NK-92 treated with Interleukin-12 subunit alpha and Interleukin-12 subunit beta, amount 100 ng/mL, for 24 hours (cell line): ENCODE results near the gene SPINK14.

ENCODE experiments used
- DNase-seq: peaks from one replicate; lab custom pipeline; 2025; lab: John Stamatoyannopoulos, UW

Gene SPINK14, protein sequence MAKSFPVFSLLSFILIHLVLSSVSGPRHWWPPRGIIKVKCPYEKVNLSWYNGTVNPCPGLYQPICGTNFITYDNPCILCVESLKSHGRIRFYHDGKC

DNA sequence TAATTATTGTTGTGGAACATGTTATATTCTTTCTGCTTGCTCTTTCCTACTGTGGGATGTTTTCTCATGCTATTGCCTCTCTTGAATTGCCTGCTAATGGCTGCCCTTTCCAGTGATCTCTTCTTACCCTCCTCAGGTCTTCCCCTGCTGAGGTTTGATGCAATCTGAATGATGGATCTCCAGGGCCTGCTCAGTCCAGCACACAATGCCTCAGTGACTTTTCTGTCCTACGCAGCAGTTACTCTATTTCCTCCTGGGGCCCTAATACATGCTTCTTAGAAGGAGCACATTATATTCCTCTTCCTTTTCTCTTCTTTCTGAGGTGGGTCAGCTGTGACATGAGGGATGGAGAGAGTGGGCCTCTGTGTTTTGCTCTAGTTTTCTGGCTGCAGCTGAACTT, at the start of gene SPINK14:
TSS of gene SPINK14 (plus strand) at position 301 of the 400 bp plus-strand sequence. CDS start 1,187 bp downstream, outside the sequence.
- DNase-seq, result no peak

DNA sequence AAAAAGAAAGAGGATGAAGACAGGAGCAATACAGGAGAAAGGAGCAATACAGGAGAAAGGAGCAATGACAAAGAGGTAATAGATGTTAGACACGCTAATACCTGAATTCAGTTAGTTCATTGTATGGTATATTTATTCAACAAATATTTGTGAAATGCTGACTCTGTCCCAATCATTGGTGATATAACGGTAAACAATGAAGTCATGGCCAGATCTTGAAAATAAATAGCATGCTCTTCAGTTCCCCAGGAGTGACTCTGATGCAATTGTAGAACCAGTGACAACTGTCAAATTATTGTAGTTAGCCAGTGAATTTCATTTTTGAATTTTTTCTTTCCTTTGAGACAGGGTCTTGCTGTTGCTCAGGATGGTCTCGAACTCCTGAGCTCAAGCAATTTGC, 48.0 kb upstream of the SPINK14 start:
- no peak for DNase-seq

DNA sequence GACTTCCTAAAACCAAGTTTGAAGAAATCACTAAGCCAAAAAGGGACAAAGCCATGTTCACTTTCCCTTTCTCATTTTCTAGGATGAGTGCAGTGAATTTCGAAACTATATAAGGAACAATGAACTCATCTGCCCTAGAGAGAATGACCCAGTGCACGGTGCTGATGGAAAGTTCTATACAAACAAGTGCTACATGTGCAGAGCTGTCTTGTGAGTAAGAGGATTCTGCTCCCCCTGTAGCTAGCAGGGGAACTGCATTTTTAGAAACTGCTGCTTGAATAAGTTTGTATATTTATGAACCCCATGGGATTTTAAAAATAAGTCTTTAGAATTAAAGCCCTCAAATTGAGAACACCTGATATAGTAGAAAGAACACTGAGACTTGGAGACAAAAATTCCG, 42.7 kb upstream of the SPINK14 start:
- DNase-seq, result no peak

DNA sequence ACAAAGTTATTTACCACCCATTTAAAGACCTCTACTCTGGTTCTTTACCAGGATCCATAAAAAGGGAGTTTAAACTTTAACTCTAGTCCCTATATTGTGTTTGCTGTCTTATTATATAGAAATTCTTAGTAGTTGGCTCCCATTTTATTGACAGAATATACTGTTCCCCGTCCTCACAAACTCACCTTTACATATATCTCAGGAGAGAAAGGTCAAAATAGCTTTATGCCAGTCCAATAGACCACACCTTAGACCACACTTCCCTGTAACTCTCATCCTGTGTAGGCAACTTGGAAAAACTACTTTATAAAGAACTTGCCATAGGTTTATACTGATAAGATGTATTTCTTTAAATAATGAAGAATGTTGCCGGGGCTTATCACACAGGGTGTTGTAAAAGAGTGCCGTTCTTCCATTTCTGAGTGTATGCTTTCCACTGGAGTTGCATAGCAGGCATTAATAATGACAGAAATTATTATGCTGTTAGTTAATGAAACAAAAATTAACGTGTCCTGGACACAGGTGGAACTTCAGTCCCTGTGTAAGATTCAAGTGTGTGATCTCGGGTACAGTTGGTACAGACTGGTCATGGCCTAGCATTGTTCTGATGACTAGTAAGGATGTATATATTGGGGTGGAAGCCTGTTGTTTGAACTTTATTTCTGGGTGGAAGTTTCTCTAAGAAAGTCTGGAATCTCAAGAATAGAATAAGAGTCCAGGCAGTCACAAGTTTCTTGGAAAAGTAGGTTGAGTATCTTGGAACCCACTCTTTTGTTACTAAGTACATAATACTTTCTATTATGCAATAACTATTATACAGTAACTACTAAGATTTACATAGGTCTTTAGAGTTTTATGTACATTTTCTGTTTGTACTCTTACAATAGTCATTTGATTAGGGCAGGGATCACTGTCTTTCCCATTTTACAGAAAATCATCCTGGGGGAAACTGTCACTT, 33.0 kb upstream of the SPINK14 start:
- DNase-seq, result no peak

DNA sequence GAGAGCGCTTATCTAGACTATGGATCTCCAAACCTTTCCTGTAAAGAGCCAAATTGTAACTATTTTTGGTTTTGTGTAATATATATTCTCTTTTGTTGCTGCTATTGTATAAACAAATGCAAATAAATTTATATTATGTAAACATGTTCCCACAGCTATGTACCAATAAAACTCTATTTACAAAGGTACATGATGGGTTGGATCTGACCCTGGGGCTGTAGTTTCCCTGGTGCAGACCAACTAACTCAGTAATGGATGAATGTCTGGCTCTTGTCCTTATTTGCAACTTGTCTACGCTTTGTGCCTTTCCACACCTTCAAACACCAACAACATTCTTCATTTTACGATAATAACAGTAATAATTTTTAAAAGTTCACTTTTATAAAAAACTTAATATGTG, 27.5 kb upstream of the SPINK14 start:
- DNase-seq, result no peak

DNA sequence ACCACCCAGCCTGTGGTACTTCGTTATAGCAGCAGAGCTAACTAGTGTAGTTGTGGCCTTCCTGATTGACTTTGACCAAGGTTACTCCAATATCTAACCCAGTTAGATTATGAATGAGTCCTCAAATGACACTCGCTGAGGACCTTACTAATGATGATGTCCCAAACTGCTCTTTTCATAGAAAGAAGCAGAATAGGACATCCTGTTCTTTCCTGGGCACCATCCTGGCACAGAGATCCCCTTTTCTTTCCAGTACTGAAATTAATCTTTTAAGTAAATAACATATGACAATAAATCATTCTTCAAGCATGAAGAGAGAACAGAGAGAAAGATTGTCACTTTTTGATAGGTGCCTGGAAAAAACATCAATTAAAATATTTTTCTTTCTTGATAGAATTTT, 26.7 kb upstream of the SPINK14 start:
- no peak for DNase-seq

DNA sequence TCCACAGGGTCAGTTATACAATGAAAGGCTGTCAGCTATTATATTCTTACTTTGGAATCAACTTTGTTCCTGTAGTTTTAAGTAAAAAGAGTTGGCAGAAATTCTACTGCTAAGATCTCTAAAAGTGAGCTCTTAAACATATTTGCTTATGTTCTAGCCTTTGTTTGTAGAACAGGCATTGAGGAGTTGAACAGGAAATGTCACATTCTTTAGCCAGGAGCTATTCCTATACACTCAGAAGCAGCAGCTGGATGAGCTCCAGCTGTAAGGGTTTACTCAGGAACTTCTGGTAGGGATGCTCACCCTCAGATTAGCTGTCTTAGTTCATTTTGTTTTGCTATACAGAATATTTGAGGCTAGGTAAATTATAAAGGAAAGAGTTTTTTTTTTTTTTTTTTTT, 22.4 kb upstream of the SPINK14 start:
- no peak for DNase-seq

DNA sequence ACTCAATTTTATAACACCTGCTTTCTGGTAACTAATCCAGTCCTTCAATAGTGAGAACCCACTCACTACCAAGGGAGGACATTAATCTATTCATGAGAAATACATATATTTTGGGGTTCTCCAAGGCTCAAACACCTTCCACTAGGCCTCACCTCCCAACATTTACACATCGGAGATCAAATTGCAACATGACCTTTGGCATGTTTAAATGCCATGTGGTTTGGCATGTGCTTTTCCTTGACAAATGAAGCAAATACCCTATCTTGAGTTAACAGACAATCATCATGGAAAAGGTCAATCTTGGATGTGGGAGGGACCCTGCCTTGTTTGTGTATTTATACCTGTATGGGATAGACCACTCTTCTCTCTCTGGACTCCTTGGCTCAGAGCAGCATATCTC, 21.9 kb upstream of the SPINK14 start:
- no peak for DNase-seq

DNA sequence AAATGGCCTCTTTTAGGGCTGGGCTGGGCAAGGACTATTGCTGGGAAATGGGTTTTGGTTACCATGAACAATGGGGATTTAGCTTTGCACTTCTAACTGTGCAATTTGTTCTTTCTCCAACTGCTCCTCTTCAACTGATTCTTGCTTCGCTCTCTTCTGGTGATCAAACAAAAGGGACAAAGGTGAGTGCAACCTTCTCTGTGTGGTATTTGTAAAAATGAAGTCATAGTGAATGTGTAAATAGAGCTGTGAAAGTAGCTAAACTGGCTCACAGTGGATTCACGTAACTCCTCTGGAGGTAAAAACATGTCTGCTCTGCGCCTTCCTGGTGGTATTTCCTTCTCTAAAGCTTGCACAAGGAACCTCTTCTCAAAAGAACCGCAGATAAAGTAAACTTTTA, 20.9 kb upstream of the SPINK14 start:
- DNase-seq, result no peak

DNA sequence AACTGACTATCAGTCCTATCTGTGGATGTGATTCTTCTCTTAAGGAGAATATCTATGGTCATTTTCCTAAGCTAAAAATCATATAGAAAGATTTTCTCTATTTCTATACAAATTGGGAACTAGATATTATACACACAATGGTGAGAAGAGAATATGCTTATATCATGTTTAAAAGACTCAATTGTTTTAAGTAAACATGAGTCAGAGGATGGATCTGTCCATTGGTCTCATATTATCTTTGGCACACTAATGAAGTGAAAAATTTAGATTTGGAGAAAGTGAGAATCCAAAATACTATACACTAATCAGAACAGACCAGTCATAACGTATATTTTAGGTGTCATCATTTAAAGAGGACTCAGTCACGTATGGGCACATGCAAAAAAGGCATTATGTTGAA, 16.5 kb upstream of the SPINK14 start:
- DNase-seq, result no peak

DNA sequence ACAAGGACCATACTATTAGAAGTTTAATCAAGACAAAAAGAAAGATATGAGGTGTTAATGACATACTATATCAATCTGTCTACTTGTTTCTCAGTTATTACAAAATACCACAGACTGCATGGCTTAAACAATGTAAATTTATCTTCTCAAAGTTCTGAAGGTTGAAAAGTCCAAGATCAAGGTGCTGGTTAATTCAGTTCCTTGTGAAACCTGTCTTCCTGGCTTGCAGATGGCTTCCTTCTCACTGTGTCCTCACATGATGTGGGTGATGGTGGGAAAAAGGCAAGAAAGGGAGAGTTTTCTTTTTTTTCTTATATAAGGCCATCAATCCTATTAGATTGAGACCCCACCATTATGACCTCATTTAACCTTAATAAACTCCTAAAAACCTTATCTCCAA, 15.6 kb upstream of the SPINK14 start:
- DNase-seq, result no peak

DNA sequence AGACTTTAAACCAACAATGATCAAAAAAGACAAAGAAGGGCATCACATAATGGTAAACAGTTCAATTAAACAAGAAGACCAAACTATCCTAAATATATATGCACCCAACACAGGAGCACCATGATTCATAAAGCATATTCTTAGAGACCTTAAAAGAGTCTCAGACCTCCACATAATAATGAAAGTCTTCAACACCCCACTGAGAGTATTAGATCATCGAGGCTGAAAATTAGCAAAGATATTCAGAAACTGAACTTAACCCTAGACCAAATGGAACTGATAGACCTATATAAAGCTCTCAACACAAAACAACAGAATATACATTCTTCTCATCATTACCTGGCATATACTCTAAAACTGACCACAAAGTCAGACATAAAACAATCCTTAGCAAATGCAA, 11.7 kb upstream of the SPINK14 start:
- DNase-seq, result no peak

DNA sequence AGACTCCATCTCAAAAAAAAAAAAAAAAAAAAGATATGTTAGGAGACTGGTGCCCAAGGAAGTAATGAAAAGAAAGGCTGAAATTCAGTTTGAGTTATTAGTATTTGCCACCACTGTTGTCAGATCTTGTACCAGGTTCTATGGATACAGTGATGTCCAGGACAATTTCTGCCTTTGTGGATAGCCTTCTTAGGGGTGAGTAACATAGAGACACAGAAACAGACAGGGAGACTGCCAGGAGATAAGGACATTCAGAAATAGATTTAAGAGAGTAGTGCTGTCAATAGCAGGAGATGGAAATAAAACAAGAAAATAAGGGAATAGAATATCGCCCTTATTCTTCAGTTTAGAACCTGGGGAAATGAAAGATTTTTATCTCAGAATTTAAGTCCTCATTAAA, 6.3 kb upstream of the SPINK14 start:
- no peak for DNase-seq

DNA sequence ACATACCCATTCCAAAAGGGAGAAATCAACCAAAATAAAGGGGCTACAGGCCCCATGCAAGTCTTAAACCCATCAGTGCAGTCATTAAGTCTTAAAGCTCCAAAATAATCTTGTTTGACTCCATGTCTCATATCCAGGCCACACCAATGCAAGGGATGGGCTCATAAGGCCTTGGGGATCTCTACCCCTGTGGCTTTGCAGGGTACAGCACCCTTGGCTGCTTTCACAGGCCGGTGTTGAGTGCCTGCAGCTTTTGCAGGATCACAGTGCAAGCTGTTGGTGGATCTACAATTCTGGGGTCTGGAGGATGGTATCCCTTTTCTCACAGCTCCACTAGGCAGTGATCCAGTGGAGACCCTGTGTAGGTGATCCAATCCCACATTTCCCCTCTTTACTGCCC, 5.0 kb upstream of the SPINK14 start:
- no peak for DNase-seq

DNA sequence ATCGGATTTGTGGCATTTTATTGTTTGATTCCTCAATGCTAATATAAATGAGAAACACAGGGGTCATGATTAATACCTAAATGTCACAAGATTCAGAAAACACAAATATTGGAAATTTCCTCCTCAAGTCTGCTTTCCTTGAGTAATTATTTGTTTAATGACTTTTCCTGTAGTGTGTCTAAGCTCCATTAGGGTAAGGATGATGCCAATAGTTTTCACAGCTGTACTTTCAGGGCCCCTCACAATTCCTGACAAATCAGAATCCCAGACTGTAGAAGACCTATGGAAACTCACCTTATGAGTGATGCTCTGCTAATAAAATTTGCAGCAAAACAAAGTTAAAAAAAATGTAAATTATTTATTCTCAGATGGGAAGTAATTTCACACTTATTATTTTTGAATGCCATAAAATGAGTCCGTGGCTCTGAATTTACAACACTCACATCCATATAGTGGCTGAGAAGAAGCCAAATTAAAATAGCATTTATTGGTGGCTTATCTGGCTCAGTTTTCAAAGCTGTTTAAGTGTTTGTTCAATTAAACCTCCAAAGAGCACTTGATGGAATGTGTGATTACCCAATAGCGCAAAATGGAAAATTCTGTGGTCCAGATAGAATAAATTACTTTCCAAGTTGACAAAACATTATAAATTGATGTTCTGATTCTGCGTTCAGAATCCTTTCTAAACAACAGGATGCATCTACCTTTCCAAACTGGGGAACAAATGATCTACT, 1.6 kb upstream of the SPINK14 start:
- DNase-seq, result no peak

DNA sequence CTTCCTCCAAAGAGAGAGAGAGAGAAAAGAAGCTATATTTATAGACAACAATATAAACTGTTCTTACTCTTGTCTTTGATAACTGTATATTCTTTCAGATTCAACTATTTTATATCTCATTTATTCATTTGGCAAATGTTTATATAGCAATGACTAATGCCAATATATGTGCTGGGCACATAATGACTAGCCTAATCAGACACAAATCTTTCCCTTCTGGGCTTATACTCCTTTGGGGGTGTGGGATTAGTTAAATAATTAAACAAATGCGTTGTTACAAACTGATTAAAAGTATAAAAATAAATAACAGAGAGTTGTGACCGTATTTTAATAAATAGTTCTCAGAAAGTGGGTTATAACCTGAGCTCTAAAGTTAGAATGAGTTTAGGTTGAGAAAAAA, 4.0 kb downstream of the SPINK14 start:
- no peak for DNase-seq

DNA sequence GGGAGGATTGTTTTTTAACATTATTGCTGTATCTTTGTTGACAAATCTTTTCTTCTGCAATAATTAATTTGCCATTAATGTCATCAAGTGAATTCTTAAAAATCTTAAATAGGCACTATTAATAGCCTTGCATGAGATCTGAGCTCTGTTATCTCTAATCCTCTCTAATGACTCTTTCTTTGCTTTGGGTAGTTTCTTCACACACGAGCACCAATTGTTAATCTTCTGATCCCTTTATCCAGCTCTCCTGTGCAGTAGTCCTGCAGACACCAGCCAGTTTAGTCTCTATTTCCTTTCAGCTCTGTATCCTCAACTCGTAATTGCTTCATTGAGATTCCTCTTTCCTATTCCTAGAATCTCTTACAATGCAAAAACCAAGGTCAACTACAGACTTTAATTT, 8.1 kb downstream of the SPINK14 start:
- no peak for DNase-seq

DNA sequence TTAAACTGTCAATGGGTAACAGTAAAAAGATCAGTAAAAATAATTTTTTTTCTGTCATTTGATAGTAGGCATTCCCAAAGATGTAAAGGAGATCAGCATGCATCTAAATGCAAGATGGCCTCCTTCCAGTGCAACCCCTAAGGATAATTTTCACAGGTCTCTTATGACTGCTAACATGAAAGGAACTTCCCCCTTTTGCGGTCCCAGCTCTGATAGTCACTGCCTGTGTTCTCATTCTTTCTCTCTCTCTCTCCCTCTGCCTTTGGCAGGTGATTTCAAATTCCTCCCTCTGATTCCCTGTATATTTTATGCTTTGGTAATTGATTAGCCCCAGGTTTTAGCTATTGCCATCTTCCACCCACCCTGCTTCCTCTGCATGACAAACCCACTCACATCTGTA, 8.9 kb downstream of the SPINK14 start:
- no peak for DNase-seq

DNA sequence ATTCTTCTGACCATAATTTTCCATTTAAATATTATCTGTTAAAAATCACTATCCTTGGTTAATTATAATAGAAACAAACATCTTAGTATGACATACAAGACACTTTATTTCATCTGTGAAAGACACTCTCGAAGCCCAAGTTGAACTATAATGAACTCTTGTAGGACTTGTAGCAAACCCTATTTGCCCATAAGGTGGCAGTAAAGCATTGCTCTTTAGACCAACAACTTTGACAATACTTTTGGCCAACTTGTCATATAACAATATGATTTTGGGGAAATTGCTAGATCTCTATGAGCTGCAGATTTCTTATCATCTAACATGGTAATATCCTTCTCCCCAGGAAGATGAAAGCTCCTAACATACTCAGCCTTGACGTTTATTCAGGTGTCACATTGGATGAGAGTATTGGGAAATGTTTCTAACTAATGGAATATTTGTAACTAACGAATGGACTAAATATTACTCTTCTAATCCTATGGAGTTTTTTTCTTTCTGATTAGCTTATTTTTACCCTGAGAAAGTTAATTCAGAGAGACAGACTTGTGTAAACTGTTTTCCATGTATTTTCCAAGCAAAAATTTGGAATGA, 11.0 kb downstream of the SPINK14 start:
- DNase-seq, result no peak

DNA sequence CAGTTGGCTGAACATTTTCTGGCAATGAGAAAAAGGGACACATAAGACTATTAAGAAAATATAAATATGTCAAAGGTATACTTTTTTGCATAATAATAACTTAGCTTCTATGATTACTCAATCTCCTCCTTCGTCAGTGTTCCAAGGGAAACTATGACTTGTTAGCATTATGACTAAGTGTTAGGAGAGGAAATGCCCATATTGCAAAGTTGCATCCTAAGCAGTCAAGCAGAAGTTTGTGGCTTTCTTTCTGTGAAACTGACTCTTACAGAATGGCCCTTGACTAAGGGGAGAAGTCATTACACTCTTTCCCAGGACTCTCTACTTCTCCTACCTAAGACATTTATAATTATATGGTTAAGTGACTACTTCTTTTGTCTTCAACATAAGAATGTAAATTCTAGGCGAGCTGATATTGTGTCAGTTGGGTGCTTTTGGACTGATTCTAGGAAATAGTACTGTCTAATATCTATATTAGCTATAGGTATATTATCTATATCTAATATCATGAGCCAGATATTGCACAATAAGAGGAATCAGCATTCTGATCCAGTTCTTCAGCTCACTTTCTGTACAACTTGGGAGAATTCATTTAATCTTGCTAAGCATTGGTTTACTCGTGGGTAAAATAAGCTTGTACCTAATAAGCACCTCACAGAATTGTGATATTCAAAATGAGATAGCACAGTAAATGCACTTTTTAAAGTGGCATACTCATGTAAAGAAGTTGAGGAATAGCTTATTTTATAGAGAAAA, 18.1 kb downstream of the SPINK14 start:
- DNase-seq, result no peak

DNA sequence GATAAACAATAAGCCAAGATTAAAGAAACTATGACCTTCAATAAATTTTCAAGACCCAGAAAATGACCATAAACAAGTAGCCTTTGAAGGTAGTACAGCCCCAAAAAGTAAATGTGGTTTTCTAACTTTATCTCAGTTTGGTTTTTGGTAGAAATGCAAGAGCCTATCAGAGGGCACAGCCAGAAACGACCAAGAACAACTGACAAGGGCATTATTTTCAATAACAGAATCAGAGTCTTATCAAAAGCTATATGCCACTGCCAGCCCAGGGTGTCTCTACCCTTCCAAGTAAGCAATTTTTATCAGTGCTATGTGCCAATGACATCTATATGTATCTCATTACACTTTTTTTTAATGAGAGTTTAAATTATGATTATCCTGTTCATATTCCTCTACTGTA, 22.7 kb downstream of the SPINK14 start:
- DNase-seq, result no peak

DNA sequence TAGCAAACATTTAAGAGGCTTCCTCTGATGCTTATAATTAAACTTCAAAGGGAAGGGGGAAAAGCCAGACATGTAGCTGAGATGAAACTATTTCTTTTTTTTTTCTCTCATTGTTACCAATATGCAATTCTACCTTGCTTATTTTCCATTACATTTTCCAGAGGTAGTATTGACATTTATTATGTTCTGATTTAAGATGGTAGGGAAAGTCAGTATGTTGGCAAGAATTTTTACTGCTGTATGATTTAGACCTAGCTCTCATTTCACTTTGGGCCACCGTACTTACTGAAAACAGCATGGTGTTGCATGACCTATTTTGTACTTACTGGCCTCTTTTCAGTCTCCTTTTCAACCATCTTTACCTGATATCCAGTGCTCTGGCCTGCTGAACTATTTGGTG, 24.9 kb downstream of the SPINK14 start:
- DNase-seq, result no peak
